Measurements from ENCODE around the gene SUSD4. TPM values are rescaled to one million over a fixed set of nuclear protein-coding genes. Genes with fewer than 3 reads are reported as not detected.

The SUSD4 gene
- total RNA-seq, 3 donors from 2014 or later (not counting 1 experiment from before 2014, with no cell fraction given), result 0.60 to 1.1 TPM; not detected in 1

DNA sequence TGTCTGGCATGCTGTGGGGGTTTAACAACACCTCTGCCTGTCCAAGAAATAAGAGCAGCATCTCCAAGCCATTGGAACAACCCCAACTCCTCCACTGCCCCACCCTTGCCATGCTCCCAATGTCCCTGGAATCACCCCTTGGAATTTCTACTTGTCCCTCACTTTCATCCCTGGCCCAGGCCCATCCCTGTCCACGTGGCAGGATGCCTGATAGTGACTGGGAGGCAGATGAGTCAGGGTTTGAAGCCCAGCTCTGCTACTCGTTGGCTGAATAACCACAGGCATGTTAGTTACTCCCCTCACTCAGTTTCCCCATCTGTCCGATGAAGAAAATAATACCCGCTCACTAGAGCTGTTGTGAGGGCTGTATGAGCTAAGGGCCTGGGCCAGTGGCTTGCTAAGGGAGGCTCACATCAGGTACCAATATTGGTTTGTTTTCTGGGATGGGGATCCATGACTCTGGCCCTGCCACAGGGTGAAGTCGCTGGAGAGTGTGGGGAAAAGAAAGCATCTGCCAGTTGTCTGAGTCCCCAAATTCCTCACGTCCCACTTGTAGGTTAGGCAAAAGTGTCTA lies 121.5 kb downstream of the SUSD4 start:
- H3K4me1 ChIP-seq (ENCODE audit: control insufficient read depth, insufficient read depth, low read length), result no peaks in the 10 kb centered on the region
- peaks cover 32 to 42% of the 10 kb centered on the region in 2 donors for H3K27me3 Mint-ChIP-seq (ENCODE audit: low read depth in 2 of 2)
- no peak for ATAC-seq
- no peaks in the 10 kb centered on the region for H3K9me3 ChIP-seq (ENCODE audit: control insufficient read depth, insufficient read depth, low read length)
- H3K27ac Mint-ChIP-seq, result no peak overlapping the region
- H3K27me3 ChIP-seq (ENCODE audit: control insufficient read depth, insufficient read depth, low read length), result no peaks in the 10 kb centered on the region
- no peak overlapping the region for H3K4me3 ChIP-seq (ENCODE audit: low read length)
- intact Hi-C loops (cut with micrococcal nuclease), result no loop called here
- no peaks in the 10 kb centered on the region for H3K36me3 ChIP-seq (ENCODE audit: control insufficient read depth, insufficient read depth, low read length)
- no peak overlapping the region for H3K4me3 Mint-ChIP-seq
- 88% methylated on average over 4 of the region's 6 CpGs for WGBS (ENCODE audit: insufficient coverage)
- H3K27ac ChIP-seq (ENCODE audit: low read length), result no peak overlapping the region
- no peaks in the 10 kb centered on the region for H3K4me1 Mint-ChIP-seq
- no peaks in the 10 kb centered on the region for H3K9me3 Mint-ChIP-seq
- no peak for DNase-seq
- no peaks in the 10 kb centered on the region for H3K36me3 Mint-ChIP-seq
- no peak for TF ChIP-seq CTCF (IDR thresholded peaks at IDR 0.05)

- Histone ChIP-seq H3K36me3 (ENCODE audit: control insufficient read depth, insufficient read depth, low read length) (no peaks in the 10 kb centered on the region), H3K9me3 (ENCODE audit: control insufficient read depth, insufficient read depth, low read length) (no peaks in the 10 kb centered on the region), H3K27ac (ENCODE audit: low read length) (no peak overlapping the region), H3K27me3 (ENCODE audit: control insufficient read depth, insufficient read depth, low read length) (no peaks in the 10 kb centered on the region), H3K4me1 (ENCODE audit: control insufficient read depth, insufficient read depth, low read length) (no peaks in the 10 kb centered on the region), H3K4me3 (ENCODE audit: low read length) (no peak overlapping the region)
- H3K9me3 Mint-ChIP-seq, result no peaks in the 10 kb centered on the region
- DNase-seq, result no peak
- H3K27ac Mint-ChIP-seq, result no peak overlapping the region
- no peak for TF ChIP-seq CTCF (IDR thresholded peaks at IDR 0.05)
- no peak overlapping the region for H3K4me3 Mint-ChIP-seq
- no peaks in the 10 kb centered on the region for H3K36me3 Mint-ChIP-seq
- H3K4me1 Mint-ChIP-seq, result no peaks in the 10 kb centered on the region
- no peak for ATAC-seq
- H3K27me3 Mint-ChIP-seq (ENCODE audit: low read depth in 2 of 2), result peaks cover 19 to 39% of the 10 kb centered on the region in 2 donors
- intact Hi-C loops (cut with micrococcal nuclease), result no loop called here
- WGBS (ENCODE audit: insufficient coverage), result no CpG with 5 or more reads among the region's 2 CpGs
Observed at GRCh38 chr1:223240122-223240521, 123.9 kb downstream of the SUSD4 start.

DNA sequence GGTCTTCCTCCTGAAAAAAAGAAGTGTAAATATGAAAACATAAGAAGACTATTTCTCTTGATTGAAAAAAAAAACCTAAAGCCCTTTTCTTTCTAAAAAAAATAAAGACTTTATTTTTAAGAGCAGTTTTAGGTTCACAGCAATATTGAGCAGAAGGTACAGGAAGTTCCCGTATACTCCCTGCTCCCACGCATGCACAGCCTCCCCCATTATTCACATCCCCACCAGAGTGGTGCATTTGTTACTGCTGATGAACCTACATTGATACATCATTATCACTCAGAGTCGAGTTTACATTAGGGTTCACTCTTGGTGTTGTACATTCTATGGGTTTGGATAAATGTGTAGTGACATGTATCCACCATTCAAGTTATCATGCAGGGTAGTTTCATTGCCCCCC lies 128.9 kb downstream of the SUSD4 start:
- no peak overlapping the region for H3K4me3 Mint-ChIP-seq

More for the DNA sequence above, 128.9 kb downstream of the SUSD4 start:
- no peaks in the 10 kb centered on the region for H3K9me3 Mint-ChIP-seq
- peaks cover 8% of the 10 kb centered on the region in 2 donors for H3K4me1 Mint-ChIP-seq
- WGBS (ENCODE audit: insufficient coverage), result 80% methylated on average over 2 of the region's 3 CpGs
- no peak for ATAC-seq
- DNase-seq, result no peak
- H3K27ac Mint-ChIP-seq, result no peak overlapping the region
- TF ChIP-seq CTCF (IDR thresholded peaks at IDR 0.05), result no peak
- no peaks in the 10 kb centered on the region for H3K36me3 Mint-ChIP-seq
- H3K36me3 ChIP-seq (ENCODE audit: control insufficient read depth, insufficient read depth, low read length), result no peaks in the 10 kb centered on the region
- peaks cover 12% of the 10 kb centered on the region for H3K4me1 ChIP-seq (ENCODE audit: control insufficient read depth, insufficient read depth, low read length)
- H3K27me3 ChIP-seq (ENCODE audit: control insufficient read depth, insufficient read depth, low read length), result no peaks in the 10 kb centered on the region
- no peak overlapping the region for H3K4me3 ChIP-seq (ENCODE audit: low read length)
- H3K9me3 ChIP-seq (ENCODE audit: control insufficient read depth, insufficient read depth, low read length), result no peaks in the 10 kb centered on the region
- no peak overlapping the region for H3K27ac ChIP-seq (ENCODE audit: low read length)
- peaks cover 16 to 34% of the 10 kb centered on the region in 2 donors for H3K27me3 Mint-ChIP-seq (ENCODE audit: low read depth in 2 of 2)
- intact Hi-C loops (cut with micrococcal nuclease), result no loop called here

Measured in natural killer cell (primary cell).